SK-N-SH (cell line): ENCODE measurements around the gene POLR2A. TPM values are rescaled to one million over a fixed set of nuclear protein-coding genes. Genes with fewer than 3 reads are reported as not detected.

ENCODE experiments used
- CTCF ChIA-PET: fragments of 300-600, 350-600 bp; formaldehyde crosslinking; extraction: SDS; loops from one replicate; lab custom pipeline; 2021; lab: Yijun Ruan, JAX
- POLR2A ChIA-PET: fragments of 350-600 bp; sonication (Branson Sonifier 250); formaldehyde crosslinking; extraction: SDS; loops from one replicate; lab custom pipeline; 2020; ENCODE audit warnings: antibody characterized with exemption, inconsistent platforms; lab: Yijun Ruan, JAX
- DNase-seq: peaks from one replicate; pipeline ENCODE4 v3.0.0; 2012
- H2AFZ ChIP-seq: fragments of 200-600 bp; sonication (generic); 2 replicates; pipeline ENCODE4 v1.8.1; 2016; ENCODE audit warnings: antibody characterized with exemption, mild to moderate bottlenecking, low read depth
- H3F3A ChIP-seq: fragments of 200-600 bp; sonication (generic); replicated peaks from 2 replicates; pipeline ENCODE3; 2016; ENCODE audit warnings: antibody characterized with exemption, mild to moderate bottlenecking; ENCODE audit not compliant: insufficient read depth
- H3K27ac ChIP-seq, 2 experiments: fragments of 200-500 bp in 1 of 2; fragments of 200-600 bp in 1 of 2; sonication (Bioruptor generic) in 1 of 2; sonication (generic), shearing (Covaris generic) in 1 of 2; 2 replicates each; pipeline versions ENCODE4 v1.5.1 to v1.6.1; 2014 to 2016; ENCODE audit warnings: low read depth in 2 of 2, inconsistent platforms in 1 of 2, low read length in 1 of 2, mild to moderate bottlenecking in 1 of 2, mixed read lengths in 1 of 2
- H3K27me3 ChIP-seq: fragments of 200-600 bp; sonication (generic), shearing (Covaris generic); 2 replicates; pipeline ENCODE4 v1.6.1; 2016; ENCODE audit warnings: mixed run types; ENCODE audit not compliant: insufficient read depth
- H3K36me3 ChIP-seq, 2 experiments: fragments of 200-500 bp in 1 of 2; fragments of 200-600 bp in 1 of 2; sonication (Bioruptor generic) in 1 of 2; sonication (generic) in 1 of 2; replicated peaks in 1 of 2; 2 replicates each; pipeline versions ENCODE3 to v1.5.1; 2014 to 2016; ENCODE audit warnings: low read length in 1 of 2, mild to moderate bottlenecking in 1 of 2; ENCODE audit not compliant: insufficient read depth in 2 of 2, control insufficient read depth in 1 of 2
- H3K4me1 ChIP-seq, 2 experiments: fragments of 200-500 bp in 1 of 2; fragments of 200-600 bp in 1 of 2; sonication (Bioruptor generic) in 1 of 2; sonication (generic), shearing (Covaris generic) in 1 of 2; 2 replicates each; pipeline versions ENCODE4 v1.5.1 to v1.6.1; 2014 to 2016; ENCODE audit warnings: low read depth in 1 of 2, low read length in 1 of 2, mixed run types in 1 of 2; ENCODE audit not compliant: insufficient read depth in 2 of 2, control insufficient read depth in 1 of 2
- H3K4me2 ChIP-seq: fragments of 200-600 bp; sonication (generic), shearing (Covaris generic); 2 replicates; pipeline ENCODE4 v1.6.1; 2017; ENCODE audit warnings: mixed run types
- H3K4me3 ChIP-seq, 2 experiments: fragments of 200-500 bp in 1 of 2; fragments of 200-600 bp in 1 of 2; sonication (Bioruptor generic) in 1 of 2; sonication (generic), shearing (Covaris generic) in 1 of 2; 2 replicates each; pipeline versions ENCODE4 v1.5.1 to v1.8.1; 2014 to 2016; ENCODE audit warnings: low read depth in 2 of 2, inconsistent platforms in 1 of 2, low read length in 1 of 2, mild to moderate bottlenecking in 1 of 2, mixed read lengths in 1 of 2, moderate library complexity in 1 of 2
- H3K79me2 ChIP-seq: fragments of 200-600 bp; sonication (generic); 2 replicates; pipeline ENCODE4 v1.8.1; 2017; ENCODE audit warnings: mild to moderate bottlenecking; ENCODE audit not compliant: insufficient read depth
- H3K9ac ChIP-seq: fragments of 200-600 bp; sonication (generic); 2 replicates; pipeline ENCODE4 v1.6.1; 2017; ENCODE audit warnings: mixed run types
- H3K9me2 ChIP-seq: fragments of 200-600 bp; sonication (generic); 2 replicates; pipeline ENCODE4 v1.6.1; 2017; ENCODE audit warnings: mixed run types
- H3K9me3 ChIP-seq: fragments of 200-600 bp; sonication (generic); 2 replicates; pipeline ENCODE4 v1.6.1; 2017; ENCODE audit warnings: mixed run types, mild to moderate bottlenecking, moderate library complexity
- H4K20me1 ChIP-seq: fragments of 200-600 bp; sonication (generic); 2 replicates; pipeline ENCODE4 v1.6.1; 2017; ENCODE audit warnings: mild to moderate bottlenecking, mixed run types; ENCODE audit not compliant: insufficient read depth
- CHD2 ChIP-seq: fragments of 150-350 bp; IDR thresholded peaks from 2 replicates; pipeline ENCODE4 v1.6.1; 2018; ENCODE audit warnings: low read length; ENCODE audit not compliant: partially characterized antibody
- ELF1 ChIP-seq: IDR thresholded peaks from 2 replicates; pipeline ENCODE4 v1.4.0; 2012
- EP300 ChIP-seq, 2 experiments: IDR thresholded peaks; 2 replicates each; pipeline versions ENCODE4 v1.4.0 to v1.6.1; 2012; ENCODE audit warnings: borderline replicate concordance in 1 of 2, low read depth in 1 of 2, low read length in 1 of 2
- FOXM1 ChIP-seq: IDR thresholded peaks from 2 replicates; pipeline ENCODE4 v1.4.0; 2012; ENCODE audit warnings: low read depth, mild to moderate bottlenecking
- GABPA ChIP-seq: IDR thresholded peaks from 2 replicates; pipeline ENCODE4 v1.4.0; 2012; ENCODE audit warnings: low read depth, mild to moderate bottlenecking
- MEF2A ChIP-seq: IDR thresholded peaks from 2 replicates; pipeline ENCODE4 v1.4.0; 2012; ENCODE audit warnings: low read depth, borderline replicate concordance
- MXI1 ChIP-seq: IDR thresholded peaks from 2 replicates; pipeline ENCODE4 v1.6.1; 2012; ENCODE audit warnings: mild to moderate bottlenecking, low read depth, low read length, improper control_type of control experiment
- NFIC ChIP-seq: IDR thresholded peaks from 2 replicates; pipeline ENCODE4 v1.4.0; 2012; ENCODE audit warnings: borderline replicate concordance
- NRF1 ChIP-seq: IDR thresholded peaks from 2 replicates; pipeline ENCODE4 v1.6.1; 2012; ENCODE audit warnings: low read depth, mild to moderate bottlenecking, low read length
- POLR2AphosphoS5 ChIP-seq: IDR thresholded peaks from 2 replicates; pipeline ENCODE4 v1.6.1; 2012; ENCODE audit warnings: low read depth, low read length
- SIN3A ChIP-seq: IDR thresholded peaks from 2 replicates; pipeline ENCODE4 v1.6.1; 2012; ENCODE audit warnings: low read depth, mild to moderate bottlenecking, low read length, moderate library complexity, borderline replicate concordance
- SMC3 ChIP-seq: IDR thresholded peaks from 2 replicates; pipeline ENCODE4 v1.6.1; 2012; ENCODE audit warnings: low read depth, low read length, improper control_type of control experiment
- TAF1 ChIP-seq: IDR thresholded peaks from 2 replicates; pipeline ENCODE4 v1.6.1; 2012; ENCODE audit warnings: low read depth, mild to moderate bottlenecking, low read length, moderate library complexity, borderline replicate concordance
- TEAD4 ChIP-seq: IDR thresholded peaks from 2 replicates; pipeline ENCODE4 v1.4.0; 2012; ENCODE audit warnings: mild to moderate bottlenecking, borderline replicate concordance; ENCODE audit not compliant: insufficient read depth
- YY1 ChIP-seq: IDR thresholded peaks from 2 replicates; pipeline ENCODE4 v1.4.0; 2012; ENCODE audit warnings: low read depth, mild to moderate bottlenecking
- WGBS: methylation state at CpG from one replicate; pipeline ENCODE4 v1.1.6; 2017; ENCODE audit warnings: low lambda C conversion rate; 5-methylcytosine and 5-hydroxymethylcytosine counted together
- polyA plus RNA-seq, 3 experiments: library from polyadenylated mRNA; depleted of rRNA; stranded (reverse); fragments of >200 nt; gene quantifications; 2 replicates each; pipeline ENCODE4 v1.2.3, GENCODE V29; 2012
- TF ChIP-seq, protein P1 (sequence below): fragments of 200-600 bp; sonication (generic); IDR thresholded peaks from 2 replicates; pipeline ENCODE4 v1.6.1; 2017; ENCODE audit warnings: antibody characterized with exemption, mild to moderate bottlenecking, moderate library complexity
- TF ChIP-seq, protein P2 (sequence below): IDR thresholded peaks from 2 replicates; pipeline ENCODE4 v1.6.1; 2012; ENCODE audit warnings: mild to moderate bottlenecking, low read depth, low read length, moderate library complexity
- TF ChIP-seq, protein P3 (sequence below): IDR thresholded peaks from 2 replicates; pipeline ENCODE4; 2012
- TF ChIP-seq, protein P4 (sequence below): IDR thresholded peaks from 2 replicates; pipeline ENCODE4 v1.4.0; 2012; ENCODE audit warnings: low read depth, borderline replicate concordance
- TF ChIP-seq, protein P5 (sequence below): IDR thresholded peaks from 2 replicates; pipeline ENCODE4 v1.4.0; 2012; ENCODE audit warnings: low read depth

Gene POLR2A
- polyA plus RNA-seq, 1 of the 3 experiments (the other 2 are of a cell fraction): 37.3 TPM

DNA sequence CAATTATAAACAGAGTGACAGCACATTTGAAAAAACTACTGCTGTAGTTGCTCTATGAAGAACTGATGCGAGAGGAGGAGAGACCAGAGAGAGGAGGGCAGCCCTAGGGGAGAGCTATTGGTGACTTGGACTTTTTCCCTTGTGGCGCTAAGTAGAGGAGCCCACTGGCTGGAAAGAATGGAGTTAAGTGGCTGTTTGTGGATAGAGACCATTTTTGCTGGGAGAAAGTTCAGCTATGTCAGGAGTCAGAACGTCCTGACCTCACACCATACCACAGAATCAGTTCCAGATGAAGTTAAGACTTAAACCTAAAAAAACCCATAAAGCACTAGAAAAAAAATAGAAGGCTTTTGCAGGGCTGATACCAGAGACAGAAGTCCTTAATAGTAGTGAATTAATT is 2.0 kb downstream of the POLR2A start:
- 59% methylated on average over 3 of the region's 3 CpGs for WGBS
- peak overlapping the region in 1 of 2 experiments; percentile 33; a peak in 1 of 4 replicates for H3K27ac ChIP-seq
- peaks cover 3 to 9% of the 10 kb centered on the region in 2 experiments for H3K36me3 ChIP-seq
- H3F3A ChIP-seq: peaks cover 7% of the 10 kb centered on the region
- CTCF ChIA-PET: interaction anchor here (1.4 to 4.4 kb wide), 4 partner anchors 29 to 130 kb away, joined by 7 to 22 read pairs (median 12); no protein-coding TSS in a partner anchor
- no peaks in the 10 kb centered on the region for H3K27me3 ChIP-seq
- H3K9me2 ChIP-seq: no peaks in the 10 kb centered on the region
- H4K20me1 ChIP-seq: peaks cover 65% of the 10 kb centered on the region
- H3K4me1 ChIP-seq: peaks cover 26 to 34% of the 10 kb centered on the region in 2 experiments
- H3K79me2 ChIP-seq: peaks cover 82% of the 10 kb centered on the region
- H3K9ac ChIP-seq: peak overlapping the region; percentile 100; the same call in 1 of the 2 replicates
- DNase-seq: no peak
- peak overlapping the region; percentile 90 for H3K4me2 ChIP-seq
- H3K9me3 ChIP-seq: no peaks in the 10 kb centered on the region
- TF ChIP-seq FOXM1 (no peak), TAF1 (no peak), SMC3 (no peak), MEF2A (no peak), SIN3A (no peak), YY1 (no peak)
- TF ChIP-seq, protein P1, sequence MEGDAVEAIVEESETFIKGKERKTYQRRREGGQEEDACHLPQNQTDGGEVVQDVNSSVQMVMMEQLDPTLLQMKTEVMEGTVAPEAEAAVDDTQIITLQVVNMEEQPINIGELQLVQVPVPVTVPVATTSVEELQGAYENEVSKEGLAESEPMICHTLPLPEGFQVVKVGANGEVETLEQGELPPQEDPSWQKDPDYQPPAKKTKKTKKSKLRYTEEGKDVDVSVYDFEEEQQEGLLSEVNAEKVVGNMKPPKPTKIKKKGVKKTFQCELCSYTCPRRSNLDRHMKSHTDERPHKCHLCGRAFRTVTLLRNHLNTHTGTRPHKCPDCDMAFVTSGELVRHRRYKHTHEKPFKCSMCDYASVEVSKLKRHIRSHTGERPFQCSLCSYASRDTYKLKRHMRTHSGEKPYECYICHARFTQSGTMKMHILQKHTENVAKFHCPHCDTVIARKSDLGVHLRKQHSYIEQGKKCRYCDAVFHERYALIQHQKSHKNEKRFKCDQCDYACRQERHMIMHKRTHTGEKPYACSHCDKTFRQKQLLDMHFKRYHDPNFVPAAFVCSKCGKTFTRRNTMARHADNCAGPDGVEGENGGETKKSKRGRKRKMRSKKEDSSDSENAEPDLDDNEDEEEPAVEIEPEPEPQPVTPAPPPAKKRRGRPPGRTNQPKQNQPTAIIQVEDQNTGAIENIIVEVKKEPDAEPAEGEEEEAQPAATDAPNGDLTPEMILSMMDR: no peak
- TF ChIP-seq, protein P2, sequence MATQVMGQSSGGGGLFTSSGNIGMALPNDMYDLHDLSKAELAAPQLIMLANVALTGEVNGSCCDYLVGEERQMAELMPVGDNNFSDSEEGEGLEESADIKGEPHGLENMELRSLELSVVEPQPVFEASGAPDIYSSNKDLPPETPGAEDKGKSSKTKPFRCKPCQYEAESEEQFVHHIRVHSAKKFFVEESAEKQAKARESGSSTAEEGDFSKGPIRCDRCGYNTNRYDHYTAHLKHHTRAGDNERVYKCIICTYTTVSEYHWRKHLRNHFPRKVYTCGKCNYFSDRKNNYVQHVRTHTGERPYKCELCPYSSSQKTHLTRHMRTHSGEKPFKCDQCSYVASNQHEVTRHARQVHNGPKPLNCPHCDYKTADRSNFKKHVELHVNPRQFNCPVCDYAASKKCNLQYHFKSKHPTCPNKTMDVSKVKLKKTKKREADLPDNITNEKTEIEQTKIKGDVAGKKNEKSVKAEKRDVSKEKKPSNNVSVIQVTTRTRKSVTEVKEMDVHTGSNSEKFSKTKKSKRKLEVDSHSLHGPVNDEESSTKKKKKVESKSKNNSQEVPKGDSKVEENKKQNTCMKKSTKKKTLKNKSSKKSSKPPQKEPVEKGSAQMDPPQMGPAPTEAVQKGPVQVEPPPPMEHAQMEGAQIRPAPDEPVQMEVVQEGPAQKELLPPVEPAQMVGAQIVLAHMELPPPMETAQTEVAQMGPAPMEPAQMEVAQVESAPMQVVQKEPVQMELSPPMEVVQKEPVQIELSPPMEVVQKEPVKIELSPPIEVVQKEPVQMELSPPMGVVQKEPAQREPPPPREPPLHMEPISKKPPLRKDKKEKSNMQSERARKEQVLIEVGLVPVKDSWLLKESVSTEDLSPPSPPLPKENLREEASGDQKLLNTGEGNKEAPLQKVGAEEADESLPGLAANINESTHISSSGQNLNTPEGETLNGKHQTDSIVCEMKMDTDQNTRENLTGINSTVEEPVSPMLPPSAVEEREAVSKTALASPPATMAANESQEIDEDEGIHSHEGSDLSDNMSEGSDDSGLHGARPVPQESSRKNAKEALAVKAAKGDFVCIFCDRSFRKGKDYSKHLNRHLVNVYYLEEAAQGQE: no peak
- TF ChIP-seq, protein P3, sequence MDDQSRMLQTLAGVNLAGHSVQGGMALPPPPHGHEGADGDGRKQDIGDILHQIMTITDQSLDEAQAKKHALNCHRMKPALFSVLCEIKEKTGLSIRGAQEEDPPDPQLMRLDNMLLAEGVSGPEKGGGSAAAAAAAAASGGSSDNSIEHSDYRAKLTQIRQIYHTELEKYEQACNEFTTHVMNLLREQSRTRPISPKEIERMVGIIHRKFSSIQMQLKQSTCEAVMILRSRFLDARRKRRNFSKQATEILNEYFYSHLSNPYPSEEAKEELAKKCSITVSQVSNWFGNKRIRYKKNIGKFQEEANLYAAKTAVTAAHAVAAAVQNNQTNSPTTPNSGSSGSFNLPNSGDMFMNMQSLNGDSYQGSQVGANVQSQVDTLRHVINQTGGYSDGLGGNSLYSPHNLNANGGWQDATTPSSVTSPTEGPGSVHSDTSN: no peak
- TF ChIP-seq, all 33 proteins: peak for 0
- POLR2A ChIA-PET: no interaction called here
- Histone ChIP-seq H2AFZ (no peak overlapping the region; the same call in 1 of the 2 replicates), H3K4me3 (peak overlapping the region; percentile 85 to 100; a peak in 3 of 4 replicates)

DNA sequence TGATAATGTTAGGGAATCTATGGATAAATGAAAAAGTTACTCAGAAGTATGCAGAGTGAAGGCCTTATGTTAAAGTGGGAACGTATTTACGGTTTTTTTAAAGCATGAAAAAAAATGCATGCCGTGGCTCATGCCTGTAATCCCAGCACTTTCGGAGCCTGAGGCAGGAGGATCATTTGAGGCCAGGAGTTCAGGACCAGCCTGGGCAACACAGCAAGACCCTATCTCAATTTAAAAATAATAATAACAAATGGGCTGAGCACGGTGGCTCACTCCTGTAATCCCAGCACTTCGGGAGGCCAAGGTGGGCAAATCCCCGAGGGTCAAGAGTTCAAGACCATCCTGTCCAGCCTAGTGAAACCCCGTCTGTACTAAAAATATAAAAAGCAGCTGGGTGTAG is 6.0 kb downstream of the POLR2A start:
- Histone ChIP-seq H3K9me3 (no peaks in the 10 kb centered on the region), H3K9ac (no peak overlapping the region), H3K4me1 (peaks cover 19 to 26% of the 10 kb centered on the region in 2 experiments), H3K27me3 (no peaks in the 10 kb centered on the region), H3K27ac (no peak overlapping the region), H3K36me3 (peaks cover 3 to 23% of the 10 kb centered on the region in 2 experiments), H4K20me1 (peaks cover 99% of the 10 kb centered on the region), H2AFZ (no peak overlapping the region), H3K4me3 (no peak overlapping the region), H3K9me2 (no peaks in the 10 kb centered on the region), H3F3A (no peaks in the 10 kb centered on the region), H3K79me2 (peaks cover 100% of the 10 kb centered on the region), H3K4me2 (no peak overlapping the region)
- no peak for DNase-seq
- POLR2A ChIA-PET: no interaction called here
- WGBS: 87% methylated on average over 8 of the region's 8 CpGs
- CTCF ChIA-PET: interaction anchor here (0.6 to 1.2 kb wide), 5 partner anchors 13 to 71 kb away, joined by 3 to 6 read pairs (median 3); no protein-coding TSS in a partner anchor
- TF ChIP-seq TEAD4: no peak
- no peak for TF ChIP-seq ELF1
- no peak for TF ChIP-seq NRF1
- TF ChIP-seq MXI1: no peak
- TF ChIP-seq, protein P4, sequence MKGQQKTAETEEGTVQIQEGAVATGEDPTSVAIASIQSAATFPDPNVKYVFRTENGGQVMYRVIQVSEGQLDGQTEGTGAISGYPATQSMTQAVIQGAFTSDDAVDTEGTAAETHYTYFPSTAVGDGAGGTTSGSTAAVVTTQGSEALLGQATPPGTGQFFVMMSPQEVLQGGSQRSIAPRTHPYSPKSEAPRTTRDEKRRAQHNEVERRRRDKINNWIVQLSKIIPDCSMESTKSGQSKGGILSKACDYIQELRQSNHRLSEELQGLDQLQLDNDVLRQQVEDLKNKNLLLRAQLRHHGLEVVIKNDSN: no peak
- no peak for TF ChIP-seq EP300 (IDR thresholded peaks at IDR 0.05; ENCODE audit: borderline replicate concordance in 1 of 2, low read depth in 1 of 2, low read length in 1 of 2)
- no peak for TF ChIP-seq GABPA
- TF ChIP-seq, protein P5, sequence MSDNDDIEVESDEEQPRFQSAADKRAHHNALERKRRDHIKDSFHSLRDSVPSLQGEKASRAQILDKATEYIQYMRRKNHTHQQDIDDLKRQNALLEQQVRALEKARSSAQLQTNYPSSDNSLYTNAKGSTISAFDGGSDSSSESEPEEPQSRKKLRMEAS: no peak
- TF ChIP-seq POLR2AphosphoS5: no peak
- no peak for TF ChIP-seq YY1
- no peak for TF ChIP-seq NFIC
- TF ChIP-seq, protein P3: no peak
- no peak for TF ChIP-seq CHD2
